Chondrocyte (in vitro differentiated cells): ENCODE measurements around the gene PIP5K1B. TPM values are rescaled to one million over a fixed set of nuclear protein-coding genes. Genes with fewer than 3 reads are reported as not detected.

Experiments used
- DNase-seq: peaks from one replicate; pipeline ENCODE4 v3.0.0; 2021; ENCODE audit warnings: mixed read lengths, low spot score
- H3K27ac Mint-ChIP-seq: one replicate; pipeline ENCODE4 v1.8.0; 2021; ENCODE audit warnings: mild to moderate bottlenecking, moderate library complexity, mixed read lengths; ENCODE audit not compliant: unreplicated experiment
- H3K27me3 Mint-ChIP-seq: 2 replicates; pipeline ENCODE4 v1.8.0; 2021; ENCODE audit warnings: low read depth, mixed read lengths
- H3K36me3 Mint-ChIP-seq: 2 replicates; pipeline ENCODE4 v1.8.0; 2021; ENCODE audit warnings: low read depth, mixed read lengths
- H3K4me1 Mint-ChIP-seq: 2 replicates; pipeline ENCODE4 v1.8.0; 2021; ENCODE audit warnings: low read depth, mild to moderate bottlenecking, mixed read lengths
- H3K4me3 Mint-ChIP-seq: one replicate; pipeline ENCODE4 v1.8.0; 2021; ENCODE audit warnings: mild to moderate bottlenecking, moderate library complexity, mixed read lengths; ENCODE audit not compliant: unreplicated experiment
- H3K9me3 Mint-ChIP-seq: 2 replicates; pipeline ENCODE4 v1.8.0; 2021; ENCODE audit warnings: low read depth, mixed read lengths
- total RNA-seq: library from RNA; stranded (reverse); gene quantifications from 3 replicates; pipeline ENCODE4 v1.2.1, GENCODE V29; 2021
- TF ChIP-seq, protein P1 (sequence below): fragments of 200-600 bp; sonication (generic); IDR thresholded peaks from 2 replicates; pipeline ENCODE4 v1.5.0; 2021; ENCODE audit warnings: antibody characterized with exemption, mild to moderate bottlenecking, moderate library complexity

PIP5K1B gene
- total RNA-seq, 1 donor from 2014 or later: not detected

DNA sequence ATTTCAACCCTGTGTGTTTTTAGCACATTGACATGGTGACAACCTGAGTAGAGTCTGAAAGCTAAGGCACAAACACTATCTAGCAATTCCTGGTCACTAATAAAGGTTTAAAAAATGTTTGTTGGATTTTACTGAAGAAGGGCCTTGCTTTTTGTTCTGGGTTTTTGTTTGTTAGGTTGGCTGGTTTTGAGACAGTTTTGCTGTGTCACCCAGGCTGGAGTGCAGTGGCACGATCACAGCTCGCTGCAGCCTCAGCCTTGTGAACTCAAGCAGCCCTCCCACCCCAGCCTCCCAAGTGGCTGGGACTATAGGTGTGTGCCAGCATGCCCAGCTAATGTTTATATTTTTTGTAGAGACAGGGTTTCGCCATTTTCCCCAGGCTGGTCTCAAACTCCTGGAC is 269.9 kb downstream of the PIP5K1B start:
- Mint-ChIP-seq H3K36me3 (no peaks in the 10 kb centered on the region), H3K27me3 (peaks cover 17% of the 10 kb centered on the region), H3K4me1 (no peaks in the 10 kb centered on the region), H3K27ac (no peak overlapping the region), H3K9me3 (no peaks in the 10 kb centered on the region), H3K4me3 (no peak overlapping the region)
- no peak for DNase-seq
- TF ChIP-seq, protein P1, sequence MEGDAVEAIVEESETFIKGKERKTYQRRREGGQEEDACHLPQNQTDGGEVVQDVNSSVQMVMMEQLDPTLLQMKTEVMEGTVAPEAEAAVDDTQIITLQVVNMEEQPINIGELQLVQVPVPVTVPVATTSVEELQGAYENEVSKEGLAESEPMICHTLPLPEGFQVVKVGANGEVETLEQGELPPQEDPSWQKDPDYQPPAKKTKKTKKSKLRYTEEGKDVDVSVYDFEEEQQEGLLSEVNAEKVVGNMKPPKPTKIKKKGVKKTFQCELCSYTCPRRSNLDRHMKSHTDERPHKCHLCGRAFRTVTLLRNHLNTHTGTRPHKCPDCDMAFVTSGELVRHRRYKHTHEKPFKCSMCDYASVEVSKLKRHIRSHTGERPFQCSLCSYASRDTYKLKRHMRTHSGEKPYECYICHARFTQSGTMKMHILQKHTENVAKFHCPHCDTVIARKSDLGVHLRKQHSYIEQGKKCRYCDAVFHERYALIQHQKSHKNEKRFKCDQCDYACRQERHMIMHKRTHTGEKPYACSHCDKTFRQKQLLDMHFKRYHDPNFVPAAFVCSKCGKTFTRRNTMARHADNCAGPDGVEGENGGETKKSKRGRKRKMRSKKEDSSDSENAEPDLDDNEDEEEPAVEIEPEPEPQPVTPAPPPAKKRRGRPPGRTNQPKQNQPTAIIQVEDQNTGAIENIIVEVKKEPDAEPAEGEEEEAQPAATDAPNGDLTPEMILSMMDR: no peak

- Mint-ChIP-seq H3K4me3 (no peak overlapping the region), H3K4me1 (no peaks in the 10 kb centered on the region), H3K36me3 (no peaks in the 10 kb centered on the region), H3K27ac (no peak overlapping the region), H3K27me3 (peaks cover 19% of the 10 kb centered on the region), H3K9me3 (no peaks in the 10 kb centered on the region)
- TF ChIP-seq, protein P1: no peak
- DNase-seq: no peak
Observed at GRCh38 chr9:68975365-68976043, 270.5 kb downstream of the PIP5K1B start.

GRCh38 chr9:68978066-68978465 is 273.0 kb downstream of the PIP5K1B start:
- Mint-ChIP-seq H3K4me1 (no peaks in the 10 kb centered on the region), H3K27me3 (peaks cover 19% of the 10 kb centered on the region), H3K9me3 (no peaks in the 10 kb centered on the region), H3K27ac (no peak overlapping the region), H3K4me3 (no peak overlapping the region), H3K36me3 (no peaks in the 10 kb centered on the region)
- TF ChIP-seq, protein P1: no peak
- no peak for DNase-seq

DNA sequence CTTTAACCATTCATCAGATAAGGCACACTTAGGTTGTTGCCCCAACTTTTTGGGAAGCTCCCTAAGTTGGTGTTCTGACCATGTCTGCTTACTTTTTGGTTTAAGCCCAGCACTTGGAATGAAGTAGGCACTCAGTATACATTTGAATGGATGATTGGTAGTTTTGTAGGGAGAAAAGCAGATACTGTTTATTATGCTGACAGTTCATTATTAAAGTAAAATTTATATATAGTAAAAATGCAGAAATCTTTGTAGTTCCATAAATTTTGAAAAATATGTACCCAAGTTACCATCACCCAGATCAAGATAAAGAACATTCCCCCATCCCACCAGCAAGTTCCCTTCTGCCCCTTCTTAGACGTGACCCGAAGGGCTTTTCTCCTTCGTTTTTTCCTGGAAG is 273.5 kb downstream of the PIP5K1B start:
- no peak overlapping the region for H3K27ac Mint-ChIP-seq
- peaks cover 19% of the 10 kb centered on the region for H3K27me3 Mint-ChIP-seq
- no peaks in the 10 kb centered on the region for H3K9me3 Mint-ChIP-seq
- no peak overlapping the region for H3K4me3 Mint-ChIP-seq
- TF ChIP-seq, protein P1: no peak
- no peak for DNase-seq
- H3K4me1 Mint-ChIP-seq: no peaks in the 10 kb centered on the region
- H3K36me3 Mint-ChIP-seq: no peaks in the 10 kb centered on the region

- H3K4me1 Mint-ChIP-seq: no peaks in the 10 kb centered on the region
- H3K9me3 Mint-ChIP-seq: no peaks in the 10 kb centered on the region
- TF ChIP-seq, protein P1: no peak
- H3K4me3 Mint-ChIP-seq: no peak overlapping the region
- DNase-seq: no peak
- no peaks in the 10 kb centered on the region for H3K36me3 Mint-ChIP-seq
- H3K27me3 Mint-ChIP-seq: peaks cover 21% of the 10 kb centered on the region
- no peak overlapping the region for H3K27ac Mint-ChIP-seq
Observed at GRCh38 chr9:68979538-68980314, 274.7 kb downstream of the PIP5K1B start.
